Neuron (in vitro differentiated cells): ENCODE results near the gene CAMKMT.
A peak's percentile ranks its signal among the peaks of the same experiment; 100 is the strongest.

Experiments used
- H2AFZ ChIP-seq: one replicate; pipeline ENCODE4 v1.6.1; 2013; ENCODE audit warnings: low read depth, mild to moderate bottlenecking, inconsistent platforms, low read length, moderate library complexity
- H3K27me3 ChIP-seq: one replicate; pipeline ENCODE4 v1.6.1; 2013; ENCODE audit warnings: low read length; ENCODE audit not compliant: insufficient read depth
- H3K36me3 ChIP-seq: one replicate; pipeline ENCODE4 v1.6.1; 2013; ENCODE audit warnings: low read length; ENCODE audit not compliant: insufficient read depth
- H3K4me1 ChIP-seq: one replicate; pipeline ENCODE4 v1.6.1; 2013; ENCODE audit warnings: low read length; ENCODE audit not compliant: insufficient read depth
- H3K4me3 ChIP-seq: 2 replicates; pipeline ENCODE4 v1.5.1; 2013; ENCODE audit warnings: mild to moderate bottlenecking, low read length, moderate library complexity
- H3K9me3 ChIP-seq: one replicate; pipeline ENCODE4 v1.6.1; 2013; ENCODE audit warnings: low read length

Gene CAMKMT

GRCh38 chr2:44679990-44680389 lies 318.2 kb downstream of the CAMKMT start:
- H3K36me3 ChIP-seq, result no peaks in the 10 kb centered on the region
- no peaks in the 10 kb centered on the region for H3K9me3 ChIP-seq
- H3K27me3 ChIP-seq, result no peaks in the 10 kb centered on the region
- H3K4me1 ChIP-seq, result peaks cover 19% of the 10 kb centered on the region
- no peak overlapping the region for H2AFZ ChIP-seq
- H3K4me3 ChIP-seq, result no peak overlapping the region

- peaks cover 19% of the 10 kb centered on the region for H3K4me1 ChIP-seq
- H3K36me3 ChIP-seq, result no peaks in the 10 kb centered on the region
- H3K27me3 ChIP-seq, result no peaks in the 10 kb centered on the region
- no peak overlapping the region for H3K4me3 ChIP-seq
- no peak overlapping the region for H2AFZ ChIP-seq
- no peaks in the 10 kb centered on the region for H3K9me3 ChIP-seq
These were observed 318.8 kb downstream of the CAMKMT start for GRCh38 chr2:44680424-44680971.

GRCh38 chr2:44680983-44681531 lies 319.3 kb downstream of the CAMKMT start:
- Histone ChIP-seq H3K4me1 (peaks cover 19% of the 10 kb centered on the region), H3K4me3 (no peak overlapping the region), H3K36me3 (no peaks in the 10 kb centered on the region), H2AFZ (no peak overlapping the region), H3K9me3 (no peaks in the 10 kb centered on the region), H3K27me3 (no peaks in the 10 kb centered on the region)

- H3K9me3 ChIP-seq, result no peaks in the 10 kb centered on the region
- no peak overlapping the region for H3K4me3 ChIP-seq
- peaks cover 19% of the 10 kb centered on the region for H3K4me1 ChIP-seq
- H2AFZ ChIP-seq, result no peak overlapping the region
- H3K27me3 ChIP-seq, result no peaks in the 10 kb centered on the region
- no peaks in the 10 kb centered on the region for H3K36me3 ChIP-seq
These were observed 320.7 kb downstream of the CAMKMT start for GRCh38 chr2:44682459-44682858.

DNA sequence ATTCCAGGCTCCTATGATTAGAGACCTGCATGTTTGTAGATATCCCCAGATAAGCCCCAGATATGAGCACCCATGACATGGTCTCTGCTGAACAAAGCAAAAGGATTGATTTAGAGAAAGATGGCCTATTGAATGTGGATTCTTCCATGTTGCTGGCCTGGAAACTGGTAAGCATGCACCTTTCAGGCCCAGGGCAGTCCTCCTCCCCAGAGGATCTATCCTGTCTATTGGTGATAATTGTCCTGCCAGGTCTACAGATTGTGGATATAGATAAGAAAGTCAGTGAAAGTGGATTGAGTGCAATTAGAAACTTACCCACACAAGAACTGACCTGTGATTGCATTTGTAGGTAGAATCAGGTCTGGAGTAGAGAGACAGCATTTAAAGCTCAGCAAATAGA lies 322.8 kb downstream of the CAMKMT start:
- peaks cover 19% of the 10 kb centered on the region for H3K4me1 ChIP-seq
- H3K36me3 ChIP-seq, result no peaks in the 10 kb centered on the region
- H3K4me3 ChIP-seq, result no peak overlapping the region
- no peaks in the 10 kb centered on the region for H3K27me3 ChIP-seq
- no peak overlapping the region for H2AFZ ChIP-seq
- no peaks in the 10 kb centered on the region for H3K9me3 ChIP-seq

GRCh38 chr2:44686561-44686960 lies 324.8 kb downstream of the CAMKMT start:
- Histone ChIP-seq H3K4me3 (no peak overlapping the region), H2AFZ (no peak overlapping the region), H3K27me3 (no peaks in the 10 kb centered on the region), H3K9me3 (no peaks in the 10 kb centered on the region), H3K4me1 (peaks cover 1% of the 10 kb centered on the region), H3K36me3 (no peaks in the 10 kb centered on the region)

DNA sequence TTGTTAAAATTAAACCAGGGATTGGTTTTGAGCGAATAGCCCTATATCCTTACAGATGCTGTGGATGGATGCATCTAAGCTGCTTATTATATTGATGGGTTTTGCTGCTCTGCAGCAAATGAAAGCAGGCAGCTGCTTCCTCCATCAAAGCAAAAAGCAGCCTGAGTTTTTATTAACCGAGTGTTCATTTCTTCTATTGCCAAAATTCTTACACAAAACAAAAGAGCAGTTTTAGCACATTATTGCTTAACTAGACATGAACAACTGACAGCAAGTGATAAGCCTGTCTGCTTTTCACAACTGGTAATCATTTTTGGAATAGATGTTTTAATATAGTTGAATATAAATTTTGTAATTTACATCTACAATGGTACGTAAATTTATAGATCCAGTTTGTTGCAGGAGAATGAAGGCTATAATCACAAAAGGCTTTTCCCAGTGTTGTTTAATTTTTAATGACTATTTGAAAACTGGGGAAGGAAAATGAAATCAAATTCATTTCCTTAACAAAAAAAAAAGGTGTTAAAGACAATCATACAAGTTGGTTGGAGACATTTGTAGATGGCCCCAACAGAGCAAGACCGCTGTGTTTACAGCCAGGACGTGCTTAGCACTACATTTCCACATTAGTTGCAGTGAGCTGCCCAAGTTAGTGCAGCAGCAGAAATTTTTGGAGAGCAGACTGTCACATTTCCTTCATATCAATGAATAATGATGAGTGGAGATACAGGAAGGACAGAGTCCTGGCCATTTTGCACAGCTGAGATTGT lies 326.1 kb downstream of the CAMKMT start:
- H3K27me3 ChIP-seq, result no peaks in the 10 kb centered on the region
- H2AFZ ChIP-seq, result no peak overlapping the region
- H3K4me1 ChIP-seq, result no peaks in the 10 kb centered on the region
- no peaks in the 10 kb centered on the region for H3K9me3 ChIP-seq
- no peaks in the 10 kb centered on the region for H3K36me3 ChIP-seq
- H3K4me3 ChIP-seq, result no peak overlapping the region

- Histone ChIP-seq H3K36me3 (no peaks in the 10 kb centered on the region), H2AFZ (no peak overlapping the region), H3K27me3 (no peaks in the 10 kb centered on the region), H3K9me3 (no peaks in the 10 kb centered on the region), H3K4me1 (no peaks in the 10 kb centered on the region), H3K4me3 (no peak overlapping the region)
These were observed 326.8 kb downstream of the CAMKMT start for GRCh38 chr2:44688456-44689124.

DNA sequence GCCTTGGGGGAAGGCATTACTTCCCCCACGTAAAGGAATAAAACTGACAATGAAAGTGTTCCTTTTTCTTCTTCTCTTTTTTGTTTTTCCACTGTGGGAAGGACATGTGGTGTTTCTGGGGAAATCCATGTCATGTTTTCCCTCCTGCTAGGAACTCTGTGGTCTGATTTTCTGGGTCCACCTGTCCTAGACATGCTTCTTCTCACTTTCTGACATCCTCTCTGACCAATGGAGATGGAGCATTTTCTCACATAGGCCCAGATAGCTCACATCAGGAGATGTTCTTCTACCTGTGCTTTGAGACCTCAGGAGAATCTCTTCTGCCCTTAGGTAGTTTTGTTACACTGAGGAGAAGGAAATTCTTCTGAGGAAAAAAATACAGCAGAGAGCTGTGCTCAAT lies 327.8 kb downstream of the CAMKMT start:
- H3K36me3 ChIP-seq, result no peaks in the 10 kb centered on the region
- no peaks in the 10 kb centered on the region for H3K9me3 ChIP-seq
- H3K27me3 ChIP-seq, result no peaks in the 10 kb centered on the region
- H3K4me1 ChIP-seq, result no peaks in the 10 kb centered on the region
- no peak overlapping the region for H3K4me3 ChIP-seq
- no peak overlapping the region for H2AFZ ChIP-seq

- no peak overlapping the region for H3K4me3 ChIP-seq
- H3K27me3 ChIP-seq, result no peaks in the 10 kb centered on the region
- no peaks in the 10 kb centered on the region for H3K4me1 ChIP-seq
- H2AFZ ChIP-seq, result no peak overlapping the region
- H3K36me3 ChIP-seq, result no peaks in the 10 kb centered on the region
- H3K9me3 ChIP-seq, result no peaks in the 10 kb centered on the region
These were observed 329.5 kb downstream of the CAMKMT start for GRCh38 chr2:44691174-44691785.

- no peaks in the 10 kb centered on the region for H3K4me1 ChIP-seq
- H3K4me3 ChIP-seq, result no peak overlapping the region
- H3K36me3 ChIP-seq, result no peaks in the 10 kb centered on the region
- no peaks in the 10 kb centered on the region for H3K27me3 ChIP-seq
- H3K9me3 ChIP-seq, result no peaks in the 10 kb centered on the region
- H2AFZ ChIP-seq, result no peak overlapping the region
These were observed 331.1 kb downstream of the CAMKMT start for GRCh38 chr2:44692821-44693220.

GRCh38 chr2:44700824-44701223 lies 339.1 kb downstream of the CAMKMT start:
- Histone ChIP-seq H3K4me1 (peaks cover 19% of the 10 kb centered on the region), H3K9me3 (peaks cover 2% of the 10 kb centered on the region), H3K36me3 (no peaks in the 10 kb centered on the region), H3K27me3 (no peaks in the 10 kb centered on the region), H2AFZ (no peak overlapping the region), H3K4me3 (no peak overlapping the region)

DNA sequence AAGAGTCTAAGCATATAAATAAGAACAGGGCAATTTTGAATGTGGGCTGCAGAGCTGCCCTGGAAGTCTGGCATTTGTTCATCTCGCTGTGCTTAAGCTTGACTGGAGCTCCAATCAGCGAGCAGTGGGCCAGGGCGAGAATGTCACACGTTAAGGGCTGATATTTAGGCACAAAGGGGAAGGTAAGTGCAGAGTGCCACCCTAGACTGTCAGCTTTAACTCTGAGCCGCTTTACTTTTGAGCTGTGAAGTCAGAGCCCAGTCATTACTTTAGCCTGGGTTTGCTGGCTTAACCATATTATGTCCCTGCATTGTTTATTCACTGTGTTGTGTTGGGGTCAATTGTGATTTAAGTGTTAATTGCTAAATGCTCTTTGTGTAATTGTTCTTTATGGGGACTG lies 343.6 kb downstream of the CAMKMT start:
- H2AFZ ChIP-seq, result peak overlapping the region; percentile 4
- H3K9me3 ChIP-seq, result peaks cover 2% of the 10 kb centered on the region
- peak overlapping the region; percentile 28 for H3K4me3 ChIP-seq
- H3K36me3 ChIP-seq, result no peaks in the 10 kb centered on the region
- peaks cover 57% of the 10 kb centered on the region for H3K4me1 ChIP-seq
- H3K27me3 ChIP-seq, result no peaks in the 10 kb centered on the region
